HepG2 (cell line): ENCODE measurements around the gene SH3D19. TPM values are rescaled to one million over a fixed set of nuclear protein-coding genes. Genes with fewer than 3 reads are reported as not detected.

Experiments
- ATAC-seq: fragments of 200-7000 bp; cut with Tn5 transposase; 3 replicates; pipeline ENCODE4 v1.9.1; 2020; ENCODE audit warnings: mild to moderate bottlenecking, moderate library complexity
- BruUV-seq: library from RNA; stranded (reverse); fragments of 400-500 nt; replicated peaks from 2 replicates; lab custom pipeline; 2021; lab: Mats Ljungman, UMichigan
- CTCF ChIA-PET: fragments of 300-600 bp; formaldehyde crosslinking; extraction: SDS; loops from one replicate; lab custom pipeline; 2021; ENCODE audit warnings: low total read pairs, inconsistent platforms, low intra/inter-chr PET ratio; lab: Yijun Ruan, JAX
- POLR2A ChIA-PET: fragments of 350-600 bp; sonication (Branson Sonifier 250); formaldehyde crosslinking; loops from one replicate; lab custom pipeline; 2020; ENCODE audit warnings: antibody characterized with exemption, inconsistent platforms; lab: Yijun Ruan, JAX
- DNase-seq: peaks from one replicate; pipeline ENCODE4 v3.0.0-alpha.2; 2015; ENCODE audit warnings: low spot score
- FAIRE-seq: peaks from 3 replicates; lab custom pipeline; 2011; peaks lifted over from hg19 to GRCh38; lab: Jason Lieb, UNC
- H2AFZ ChIP-seq: one replicate; pipeline ENCODE4 v1.6.1; 2011; ENCODE audit warnings: low read length, inconsistent platforms
- H3K27ac ChIP-seq: fragments of 300-600 bp; 3 replicates; pipeline ENCODE4 v1.8.0; 2011; ENCODE audit warnings: mixed run types, mild to moderate bottlenecking, mixed read lengths, low read length, inconsistent platforms; ENCODE audit not compliant: insufficient read depth; ENCODE audit errors: extremely low read length
- H3K27me3 ChIP-seq, 2 experiments: fragments of 200-600 bp in 1 of 2; 2 replicates in 1 of 2; 3 replicates in 1 of 2; pipeline versions ENCODE4 v1.6.0 to v1.8.0; 2011; ENCODE audit warnings: low read length in 2 of 2, mild to moderate bottlenecking in 2 of 2, moderate library complexity in 2 of 2, inconsistent platforms in 1 of 2; ENCODE audit not compliant: insufficient read depth in 2 of 2, control insufficient read depth in 1 of 2
- H3K36me3 ChIP-seq, 2 experiments: fragments of 200-600 bp in 1 of 2; replicated peaks in 1 of 2; 2 replicates in 1 of 2; 3 replicates in 1 of 2; pipeline versions ENCODE4 v1.5.1 to v1.8.0; 2011; ENCODE audit warnings: low read length in 2 of 2, inconsistent platforms in 1 of 2; ENCODE audit not compliant: insufficient read depth in 2 of 2, control insufficient read depth in 1 of 2
- H3K4me1 ChIP-seq: 2 replicates; pipeline ENCODE4 v1.5.1; 2012; ENCODE audit warnings: low read length, inconsistent platforms; ENCODE audit not compliant: insufficient read depth
- H3K4me2 ChIP-seq: 2 replicates; pipeline ENCODE4 v1.6.0; 2011; ENCODE audit warnings: low read depth, low read length, inconsistent platforms
- H3K4me3 ChIP-seq, 3 experiments: fragments of 200-600 bp in 1 of 3; sonication (generic), shearing (Covaris generic) in 1 of 3; replicated peaks in 1 of 3; 2 replicates each; pipeline ENCODE4 v1.5.1; 2011 to 2016; ENCODE audit warnings: low read length in 3 of 3, inconsistent platforms in 2 of 3, low read depth in 2 of 3, mild to moderate bottlenecking in 2 of 3, control low read depth in 1 of 3, mixed read lengths in 1 of 3; ENCODE audit not compliant: insufficient read depth in 1 of 3
- H3K79me2 ChIP-seq: one replicate; pipeline ENCODE4 v1.6.1; 2011; ENCODE audit warnings: low read length, inconsistent platforms; ENCODE audit not compliant: insufficient read depth
- H3K9ac ChIP-seq: 2 replicates; pipeline ENCODE4 v1.6.0; 2011; ENCODE audit warnings: mild to moderate bottlenecking, low read depth, low read length, inconsistent platforms; ENCODE audit not compliant: insufficient read depth
- H3K9me3 ChIP-seq: 2 replicates; pipeline ENCODE4 v1.5.1; 2012; ENCODE audit warnings: mild to moderate bottlenecking, low read length
- H4K20me1 ChIP-seq: 2 replicates; pipeline ENCODE4 v1.6.0; 2011; ENCODE audit warnings: inconsistent platforms, mild to moderate bottlenecking, low read length, moderate library complexity; ENCODE audit not compliant: insufficient read depth
- CBX1 ChIP-seq: IDR thresholded peaks from one replicate; pipeline ENCODE4 v1.6.1; 2016; ENCODE audit warnings: antibody characterized with exemption, low read depth
- FOXO1 ChIP-seq: sonication (generic); formaldehyde crosslinking; IDR thresholded peaks from 2 replicates; pipeline ENCODE4 v1.4.0; 2020; ENCODE audit warnings: missing genetic modification reagents
- NCOR1 ChIP-seq: fragments of 200-600 bp; sonication (generic); IDR thresholded peaks from 2 replicates; pipeline ENCODE4 v1.7.0; 2017; ENCODE audit warnings: antibody characterized with exemption, low read length, borderline replicate concordance
- NONO ChIP-seq, 2 experiments: fragments of 450-650 bp in 1 of 2; sonication (generic) in 1 of 2; formaldehyde crosslinking in 1 of 2; IDR thresholded peaks in 1 of 2; conservative IDR thresholded peaks in 1 of 2; 2 replicates each; pipeline versions ENCODE4 v1.6.1 to v1.8.0; 2017 to 2022; ENCODE audit warnings: mild to moderate bottlenecking in 1 of 2, missing genetic modification reagents in 1 of 2, moderate library complexity in 1 of 2
- SP5 ChIP-seq: IDR thresholded peaks from 2 replicates; pipeline ENCODE4 v1.6.1; 2016; ENCODE audit warnings: low read depth, borderline replicate concordance
- SRSF4 ChIP-seq: fragments of 200-400 bp; formaldehyde crosslinking; IDR thresholded peaks from one replicate; pipeline ENCODE4 v1.6.1; 2018; ENCODE audit warnings: mild to moderate bottlenecking, low read depth, low read length, moderate library complexity; ENCODE audit not compliant: poor library complexity, severe bottlenecking
- SSRP1 ChIP-seq: IDR thresholded peaks from 2 replicates; pipeline ENCODE4 v1.6.1; 2016; ENCODE audit warnings: control low read depth
- YEATS4 ChIP-seq: sonication (generic); formaldehyde crosslinking; IDR thresholded peaks from 2 replicates; pipeline ENCODE4 v1.4.0; 2020; ENCODE audit warnings: missing genetic modification reagents, borderline replicate concordance
- ZNF234 ChIP-seq: sonication (generic); formaldehyde crosslinking; conservative IDR thresholded peaks from 2 replicates; pipeline ENCODE4 v1.5.1; 2020; ENCODE audit warnings: mild to moderate bottlenecking, missing genetic modification reagents
- ZNF460 ChIP-seq: sonication (generic); formaldehyde crosslinking; IDR thresholded peaks from 2 replicates; pipeline ENCODE4 v1.5.1; 2020; ENCODE audit warnings: missing genetic modification reagents, mild to moderate bottlenecking, borderline replicate concordance
- ZNF607 ChIP-seq: sonication (generic); formaldehyde crosslinking; IDR thresholded peaks from 2 replicates; pipeline ENCODE4 v1.5.1; 2020; ENCODE audit warnings: missing genetic modification reagents, mild to moderate bottlenecking, borderline replicate concordance
- ZNF724P ChIP-seq: sonication (generic); formaldehyde crosslinking; IDR thresholded peaks from 2 replicates; pipeline ENCODE4 v1.8.0; 2022; ENCODE audit warnings: missing genetic modification reagents, borderline replicate concordance
- ZNF781 ChIP-seq: sonication (generic); formaldehyde crosslinking; IDR thresholded peaks from 2 replicates; pipeline ENCODE4 v1.5.1; 2020; ENCODE audit warnings: borderline replicate concordance, mild to moderate bottlenecking, missing genetic modification reagents; ENCODE audit errors: not compliant biosample characterization
- ZNF788 ChIP-seq: sonication (generic); formaldehyde crosslinking; IDR thresholded peaks from 2 replicates; pipeline ENCODE4 v1.5.0; 2020; ENCODE audit warnings: mild to moderate bottlenecking, missing genetic modification reagents, borderline replicate concordance
- ZNF841 ChIP-seq: sonication (generic); formaldehyde crosslinking; IDR thresholded peaks from 2 replicates; pipeline ENCODE4 v1.8.1; 2023; ENCODE audit warnings: missing genetic modification reagents, borderline replicate concordance
- WGBS: methylation state at CpG from one replicate; pipeline ENCODE4 v1.1.6; 2017; ENCODE audit warnings: low lambda C conversion rate; 5-methylcytosine and 5-hydroxymethylcytosine counted together
- in situ Hi-C: cut with HindIII; loops from 2 replicates; pipeline ENCODE4 v1.10.0; 2017; ENCODE audit warnings: low pct_unique_long_range_greater_than_20kb; ENCODE audit not compliant: extremely low pct_ligation_motif_present
- intact Hi-C: fragments of 100-400 bp; cut with micrococcal nuclease; formaldehyde crosslinking; loops from one replicate; pipeline ENCODE4 v1.10.0; 2022; ENCODE audit not compliant: unreplicated experiment
- polyA plus RNA-seq, 8 experiments: library from polyadenylated mRNA; depleted of rRNA in 3 of 8; stranded (reverse) in 7 of 8; unstranded in 1 of 8; fragments of >200 nt; fragmentation: Illumina TruSeq in 4 of 8; extraction: Trizol in 4 of 8; gene quantifications; 2 replicates each; pipeline versions ENCODE4 v1.2.1 to v1.2.3, GENCODE V29; 2011 to 2016; ENCODE audit warnings: low read depth in 4 of 8, missing spikeins in 1 of 8, mixed read lengths in 1 of 8; ENCODE audit not compliant: insufficient read depth in 1 of 8
- total RNA-seq, 5 experiments: library from RNA; depleted of rRNA; stranded (reverse); fragments of >200 nt; fragmentation: Illumina TruSeq; extraction: Trizol; gene quantifications; 2 replicates each; pipeline ENCODE4 v1.2.3, GENCODE V29; 2016; ENCODE audit warnings: low read depth in 1 of 5
- TF ChIP-seq, protein P1 (sequence below): sonication (generic); formaldehyde crosslinking; IDR thresholded peaks from 2 replicates; pipeline ENCODE4 v1.4.0; 2020; ENCODE audit warnings: missing genetic modification reagents
- TF ChIP-seq, protein P2 (sequence below): sonication (generic); formaldehyde crosslinking; IDR thresholded peaks from 2 replicates; pipeline ENCODE4 v1.5.1; 2020; ENCODE audit warnings: mild to moderate bottlenecking, missing genetic modification reagents, moderate library complexity
- TF ChIP-seq, protein P3 (sequence below): sonication (generic); formaldehyde crosslinking; IDR thresholded peaks from 2 replicates; pipeline ENCODE4 v1.4.0; 2020; ENCODE audit warnings: missing genetic modification reagents

Gene SH3D19
- total and polyA plus RNA-seq, 2 of the 13 experiments (the other 11 are each of a cell fraction or from before 2014, with no cell fraction given): 31.2 to 38.0 TPM

DNA sequence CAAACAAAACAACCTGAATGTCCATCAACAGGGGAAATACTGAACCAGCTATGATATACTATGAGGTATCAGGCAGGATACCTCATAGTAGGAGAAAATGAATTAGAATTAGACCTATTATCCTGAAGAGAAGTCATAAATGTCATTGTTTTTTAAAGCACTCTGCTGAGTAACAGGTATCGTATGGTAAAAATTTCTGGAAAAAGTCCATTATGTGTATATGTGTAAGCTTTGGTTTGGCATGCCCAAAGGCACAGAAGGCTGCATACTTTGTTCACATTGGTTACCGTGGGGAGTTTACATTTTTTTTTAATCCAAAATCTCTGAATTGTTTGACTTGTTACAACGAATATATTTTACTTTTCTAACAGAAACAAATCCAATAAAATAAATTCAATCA lies 155.5 kb downstream of the SH3D19 start (continued):
- TF ChIP-seq ZNF724P (CRISPR knock-in tag): no peak
- no peak for TF ChIP-seq ZNF234
- TF ChIP-seq, protein P1, sequence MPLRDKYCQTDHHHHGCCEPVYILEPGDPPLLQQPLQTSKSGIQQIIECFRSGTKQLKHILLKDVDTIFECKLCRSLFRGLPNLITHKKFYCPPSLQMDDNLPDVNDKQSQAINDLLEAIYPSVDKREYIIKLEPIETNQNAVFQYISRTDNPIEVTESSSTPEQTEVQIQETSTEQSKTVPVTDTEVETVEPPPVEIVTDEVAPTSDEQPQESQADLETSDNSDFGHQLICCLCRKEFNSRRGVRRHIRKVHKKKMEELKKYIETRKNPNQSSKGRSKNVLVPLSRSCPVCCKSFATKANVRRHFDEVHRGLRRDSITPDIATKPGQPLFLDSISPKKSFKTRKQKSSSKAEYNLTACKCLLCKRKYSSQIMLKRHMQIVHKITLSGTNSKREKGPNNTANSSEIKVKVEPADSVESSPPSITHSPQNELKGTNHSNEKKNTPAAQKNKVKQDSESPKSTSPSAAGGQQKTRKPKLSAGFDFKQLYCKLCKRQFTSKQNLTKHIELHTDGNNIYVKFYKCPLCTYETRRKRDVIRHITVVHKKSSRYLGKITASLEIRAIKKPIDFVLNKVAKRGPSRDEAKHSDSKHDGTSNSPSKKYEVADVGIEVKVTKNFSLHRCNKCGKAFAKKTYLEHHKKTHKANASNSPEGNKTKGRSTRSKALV: no peak
- TF ChIP-seq NONO (IDR thresholded peaks at IDR 0.05): no peak
- no peak for TF ChIP-seq NONO (CRISPR knock-in tag; conservative IDR thresholded peaks at IDR 0.05)
- no peak for TF ChIP-seq NCOR1
- TF ChIP-seq ZNF781: no peak

DNA sequence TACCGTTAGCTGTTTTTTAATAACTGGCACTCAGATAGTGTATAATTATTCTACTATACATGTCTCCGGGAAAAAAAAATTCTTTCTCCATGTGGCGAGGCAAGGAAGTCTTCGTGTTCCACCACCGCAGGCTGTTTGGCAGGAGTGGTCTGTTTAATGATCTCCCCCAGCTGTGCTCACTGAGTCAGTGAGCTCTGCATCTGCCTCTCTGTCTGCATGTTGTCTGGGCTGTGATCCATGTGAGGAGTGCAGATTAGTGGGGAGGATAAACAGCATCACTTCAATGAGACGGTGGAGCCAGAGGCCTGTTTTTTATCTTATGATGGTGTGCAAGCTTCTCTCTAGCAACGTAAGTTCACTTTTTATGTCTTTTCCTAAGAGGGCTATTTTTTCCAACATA lies 156.2 kb downstream of the SH3D19 start:
- in situ Hi-C loops: no loop called here
- ChIA-PET CTCF (no interaction called here), POLR2A (no interaction called here)
- H3K36me3 ChIP-seq: peaks cover 24 to 77% of the 10 kb centered on the region in 2 experiments
- no peak overlapping the region for H3K9ac ChIP-seq
- DNase-seq: no peak
- BruUV-seq: no TSS peak
- no peaks in the 10 kb centered on the region for H3K79me2 ChIP-seq
- intact Hi-C loops: no loop called here
- no peak overlapping the region for H3K4me2 ChIP-seq
- no peak overlapping the region for H3K27ac ChIP-seq
- no peak overlapping the region for H2AFZ ChIP-seq
- WGBS: 98% methylated on average over 7 of the region's 7 CpGs
- no peaks in the 10 kb centered on the region for H3K27me3 ChIP-seq
- no peak overlapping the region for H3K4me3 ChIP-seq
- peaks cover 8% of the 10 kb centered on the region for H3K4me1 ChIP-seq
- ATAC-seq: peak; percentile 39; the same call in 1 of the 3 replicates
- H4K20me1 ChIP-seq: no peaks in the 10 kb centered on the region; the same call in 1 of the 2 replicates
- FAIRE-seq: no peak
- no peaks in the 10 kb centered on the region for H3K9me3 ChIP-seq
- TF ChIP-seq SSRP1 (CRISPR knock-in tag): no peak
- TF ChIP-seq YEATS4: no peak
- TF ChIP-seq SP5 (CRISPR knock-in tag): no peak
- TF ChIP-seq ZNF460 (CRISPR knock-in tag): no peak
- no peak for TF ChIP-seq SRSF4
- TF ChIP-seq ZNF607: no peak
- TF ChIP-seq, protein P2, sequence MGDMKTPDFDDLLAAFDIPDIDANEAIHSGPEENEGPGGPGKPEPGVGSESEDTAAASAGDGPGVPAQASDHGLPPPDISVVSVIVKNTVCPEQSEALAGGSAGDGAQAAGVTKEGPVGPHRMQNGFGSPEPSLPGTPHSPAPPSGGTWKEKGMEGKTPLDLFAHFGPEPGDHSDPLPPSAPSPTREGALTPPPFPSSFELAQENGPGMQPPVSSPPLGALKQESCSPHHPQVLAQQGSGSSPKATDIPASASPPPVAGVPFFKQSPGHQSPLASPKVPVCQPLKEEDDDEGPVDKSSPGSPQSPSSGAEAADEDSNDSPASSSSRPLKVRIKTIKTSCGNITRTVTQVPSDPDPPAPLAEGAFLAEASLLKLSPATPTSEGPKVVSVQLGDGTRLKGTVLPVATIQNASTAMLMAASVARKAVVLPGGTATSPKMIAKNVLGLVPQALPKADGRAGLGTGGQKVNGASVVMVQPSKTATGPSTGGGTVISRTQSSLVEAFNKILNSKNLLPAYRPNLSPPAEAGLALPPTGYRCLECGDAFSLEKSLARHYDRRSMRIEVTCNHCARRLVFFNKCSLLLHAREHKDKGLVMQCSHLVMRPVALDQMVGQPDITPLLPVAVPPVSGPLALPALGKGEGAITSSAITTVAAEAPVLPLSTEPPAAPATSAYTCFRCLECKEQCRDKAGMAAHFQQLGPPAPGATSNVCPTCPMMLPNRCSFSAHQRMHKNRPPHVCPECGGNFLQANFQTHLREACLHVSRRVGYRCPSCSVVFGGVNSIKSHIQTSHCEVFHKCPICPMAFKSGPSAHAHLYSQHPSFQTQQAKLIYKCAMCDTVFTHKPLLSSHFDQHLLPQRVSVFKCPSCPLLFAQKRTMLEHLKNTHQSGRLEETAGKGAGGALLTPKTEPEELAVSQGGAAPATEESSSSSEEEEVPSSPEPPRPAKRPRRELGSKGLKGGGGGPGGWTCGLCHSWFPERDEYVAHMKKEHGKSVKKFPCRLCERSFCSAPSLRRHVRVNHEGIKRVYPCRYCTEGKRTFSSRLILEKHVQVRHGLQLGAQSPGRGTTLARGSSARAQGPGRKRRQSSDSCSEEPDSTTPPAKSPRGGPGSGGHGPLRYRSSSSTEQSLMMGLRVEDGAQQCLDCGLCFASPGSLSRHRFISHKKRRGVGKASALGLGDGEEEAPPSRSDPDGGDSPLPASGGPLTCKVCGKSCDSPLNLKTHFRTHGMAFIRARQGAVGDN (CRISPR knock-in tag): no peak
- no peak for TF ChIP-seq ZNF841 (CRISPR knock-in tag)
- TF ChIP-seq FOXO1: no peak
- no peak for TF ChIP-seq ZNF788 (CRISPR knock-in tag)
- TF ChIP-seq, protein P3, sequence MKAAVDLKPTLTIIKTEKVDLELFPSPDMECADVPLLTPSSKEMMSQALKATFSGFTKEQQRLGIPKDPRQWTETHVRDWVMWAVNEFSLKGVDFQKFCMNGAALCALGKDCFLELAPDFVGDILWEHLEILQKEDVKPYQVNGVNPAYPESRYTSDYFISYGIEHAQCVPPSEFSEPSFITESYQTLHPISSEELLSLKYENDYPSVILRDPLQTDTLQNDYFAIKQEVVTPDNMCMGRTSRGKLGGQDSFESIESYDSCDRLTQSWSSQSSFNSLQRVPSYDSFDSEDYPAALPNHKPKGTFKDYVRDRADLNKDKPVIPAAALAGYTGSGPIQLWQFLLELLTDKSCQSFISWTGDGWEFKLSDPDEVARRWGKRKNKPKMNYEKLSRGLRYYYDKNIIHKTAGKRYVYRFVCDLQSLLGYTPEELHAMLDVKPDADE: no peak
- no peak for TF ChIP-seq CBX1
